ENCODE measurements around the gene LMCD1. TPM values are rescaled to one million over a fixed set of nuclear protein-coding genes. Genes with fewer than 3 reads are reported as not detected.

The LMCD1 gene
- total RNA-seq, 1 donor from 2014 or later: 35.0 TPM

GRCh38 chr3:8524656-8525399 is 23.2 kb downstream of the LMCD1 start:
- H3K27ac ChIP-seq (ENCODE audit: low read depth, low read length): peak overlapping the region; percentile 46

GRCh38 chr3:8525893-8526292 is 24.3 kb downstream of the LMCD1 start:
- Histone ChIP-seq H3K27me3 (ENCODE audit: control insufficient read depth in 3 of 3, insufficient read depth in 3 of 3, low read length in 3 of 3) (no peaks in the 10 kb centered on the region), H3K4me3 (ENCODE audit: low read length in 3 of 3) (no peak overlapping the region), H3K9me3 (ENCODE audit: control insufficient read depth in 3 of 3, low read length in 3 of 3) (no peaks in the 10 kb centered on the region), H3K27ac (ENCODE audit: low read depth, low read length) (peak overlapping the region; percentile 38), H3K4me1 (ENCODE audit: control insufficient read depth in 3 of 3, insufficient read depth in 3 of 3, low read length in 3 of 3) (peaks cover 65 to 77% (median 75%) of the 10 kb centered on the region in 3 donors), H3K36me3 (ENCODE audit: control insufficient read depth in 3 of 3, insufficient read depth in 3 of 3, low read length in 3 of 3) (peaks cover 15 to 33% (median 20%) of the 10 kb centered on the region in 3 donors), H3K9ac (ENCODE audit: low read depth in 1 of 3, low read length in 3 of 3) (no peak overlapping the region)

More at GRCh38 chr3:8524656-8525399, 23.2 kb downstream of the LMCD1 start:
- Histone ChIP-seq H3K4me1 (ENCODE audit: control insufficient read depth in 3 of 3, insufficient read depth in 3 of 3, low read length in 3 of 3) (peaks cover 62 to 77% (median 75%) of the 10 kb centered on the region in 3 donors), H3K36me3 (ENCODE audit: control insufficient read depth in 3 of 3, insufficient read depth in 3 of 3, low read length in 3 of 3) (peaks cover 15 to 25% (median 20%) of the 10 kb centered on the region in 3 donors), H3K9ac (ENCODE audit: low read depth in 1 of 3, low read length in 3 of 3) (no peak overlapping the region), H3K27me3 (ENCODE audit: control insufficient read depth in 3 of 3, insufficient read depth in 3 of 3, low read length in 3 of 3) (no peaks in the 10 kb centered on the region), H3K9me3 (ENCODE audit: control insufficient read depth in 3 of 3, low read length in 3 of 3) (no peaks in the 10 kb centered on the region), H3K4me3 (ENCODE audit: low read length in 3 of 3) (no peak overlapping the region)

GRCh38 chr3:8529181-8529637 is 27.6 kb downstream of the LMCD1 start:
- H3K4me1 ChIP-seq (ENCODE audit: control insufficient read depth in 3 of 3, insufficient read depth in 3 of 3, low read length in 3 of 3): peaks cover 73 to 80% (median 76%) of the 10 kb centered on the region in 3 donors
- peak overlapping the region in 1 of 3 donors; percentile 5 for H3K9ac ChIP-seq (ENCODE audit: low read depth in 1 of 3, low read length in 3 of 3)
- no peaks in the 10 kb centered on the region for H3K9me3 ChIP-seq (ENCODE audit: control insufficient read depth in 3 of 3, low read length in 3 of 3)

DNA sequence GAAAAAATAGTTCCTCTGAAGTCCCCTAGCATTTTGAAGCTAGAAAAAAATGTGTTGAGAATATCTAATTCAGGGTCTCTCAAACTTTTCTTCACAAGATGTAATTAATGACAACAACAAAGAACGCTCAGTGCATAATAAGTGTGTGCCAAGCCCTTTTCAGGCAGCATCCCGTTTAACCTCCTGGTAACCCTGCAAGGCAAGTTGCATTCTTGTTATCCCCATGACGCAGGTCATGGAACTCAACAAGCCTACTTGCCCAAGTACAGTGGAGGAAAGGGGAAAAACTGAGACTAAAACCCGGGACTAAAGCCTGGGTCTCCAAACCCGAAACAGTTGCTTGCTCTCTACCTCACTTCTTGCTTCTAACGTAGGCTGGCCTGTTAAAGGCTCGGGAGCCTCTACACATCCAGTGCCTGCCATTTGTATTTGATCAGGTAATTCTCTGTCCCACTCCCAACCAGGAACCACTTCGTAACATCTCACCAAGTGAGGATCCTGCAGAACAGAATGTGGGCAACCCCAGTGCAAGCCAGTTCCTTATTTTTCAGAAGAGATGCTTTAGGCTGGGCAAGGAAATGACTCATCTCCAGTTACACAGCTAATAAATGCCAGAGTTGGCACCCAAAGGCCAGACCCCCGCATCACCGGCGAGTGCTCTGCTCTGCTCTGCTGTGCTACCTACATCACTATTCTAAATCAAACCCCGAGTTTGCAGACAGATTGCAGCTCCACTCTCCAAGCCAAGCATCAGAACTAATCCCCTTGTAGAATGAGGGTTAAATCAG is 28.3 kb downstream of the LMCD1 start:
- H3K4me1 ChIP-seq (ENCODE audit: control insufficient read depth in 3 of 3, insufficient read depth in 3 of 3, low read length in 3 of 3): peaks cover 73 to 80% (median 79%) of the 10 kb centered on the region in 3 donors
- H3K27me3 ChIP-seq (ENCODE audit: control insufficient read depth in 3 of 3, insufficient read depth in 3 of 3, low read length in 3 of 3): no peaks in the 10 kb centered on the region
- peaks cover 19 to 32% (median 25%) of the 10 kb centered on the region in 3 donors for H3K36me3 ChIP-seq (ENCODE audit: control insufficient read depth in 3 of 3, insufficient read depth in 3 of 3, low read length in 3 of 3)
- H3K27ac ChIP-seq (ENCODE audit: low read depth, low read length): peak overlapping the region; percentile 70
- H3K9ac ChIP-seq (ENCODE audit: low read depth in 1 of 3, low read length in 3 of 3): peak overlapping the region in 2 of 3 donors; percentile 7 to 18
- no peaks in the 10 kb centered on the region for H3K9me3 ChIP-seq (ENCODE audit: control insufficient read depth in 3 of 3, low read length in 3 of 3)
- no peak overlapping the region for H3K4me3 ChIP-seq (ENCODE audit: low read length in 3 of 3)

More at GRCh38 chr3:8529181-8529637, 27.6 kb downstream of the LMCD1 start:
- Histone ChIP-seq H3K27me3 (ENCODE audit: control insufficient read depth in 3 of 3, insufficient read depth in 3 of 3, low read length in 3 of 3) (no peaks in the 10 kb centered on the region), H3K36me3 (ENCODE audit: control insufficient read depth in 3 of 3, insufficient read depth in 3 of 3, low read length in 3 of 3) (peaks cover 19 to 36% (median 24%) of the 10 kb centered on the region in 3 donors), H3K4me3 (ENCODE audit: low read length in 3 of 3) (no peak overlapping the region), H3K27ac (ENCODE audit: low read depth, low read length) (peak overlapping the region; percentile 70)

DNA sequence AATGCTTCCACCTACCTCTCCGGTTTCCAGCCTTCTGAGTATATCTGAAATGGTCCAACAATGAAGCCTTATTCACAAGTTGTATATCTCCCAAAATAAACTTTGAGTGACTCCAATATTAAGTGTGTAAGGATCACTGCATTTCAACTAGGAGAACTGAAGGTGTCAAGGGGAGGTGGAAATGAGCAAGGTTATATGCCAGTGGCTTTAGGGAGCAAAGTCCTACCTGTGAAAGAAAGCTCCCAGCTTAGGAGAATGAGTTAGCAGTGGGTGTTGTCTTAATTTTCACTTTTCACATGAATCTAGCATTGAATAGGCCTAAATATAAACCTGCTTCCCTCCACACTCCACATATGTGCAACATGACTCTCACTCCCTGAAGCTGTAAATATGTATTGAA is 29.0 kb downstream of the LMCD1 start:
- peaks cover 24 to 34% (median 28%) of the 10 kb centered on the region in 3 donors for H3K36me3 ChIP-seq (ENCODE audit: control insufficient read depth in 3 of 3, insufficient read depth in 3 of 3, low read length in 3 of 3)
- H3K27ac ChIP-seq (ENCODE audit: low read depth, low read length): peak overlapping the region; percentile 70
- peak overlapping the region in 1 of 3 donors; percentile 18 for H3K9ac ChIP-seq (ENCODE audit: low read depth in 1 of 3, low read length in 3 of 3)
- no peaks in the 10 kb centered on the region for H3K9me3 ChIP-seq (ENCODE audit: control insufficient read depth in 3 of 3, low read length in 3 of 3)
- no peak overlapping the region for H3K4me3 ChIP-seq (ENCODE audit: low read length in 3 of 3)
- H3K4me1 ChIP-seq (ENCODE audit: control insufficient read depth in 3 of 3, insufficient read depth in 3 of 3, low read length in 3 of 3): peaks cover 70 to 77% (median 76%) of the 10 kb centered on the region in 3 donors
- H3K27me3 ChIP-seq (ENCODE audit: control insufficient read depth in 3 of 3, insufficient read depth in 3 of 3, low read length in 3 of 3): no peaks in the 10 kb centered on the region

DNA sequence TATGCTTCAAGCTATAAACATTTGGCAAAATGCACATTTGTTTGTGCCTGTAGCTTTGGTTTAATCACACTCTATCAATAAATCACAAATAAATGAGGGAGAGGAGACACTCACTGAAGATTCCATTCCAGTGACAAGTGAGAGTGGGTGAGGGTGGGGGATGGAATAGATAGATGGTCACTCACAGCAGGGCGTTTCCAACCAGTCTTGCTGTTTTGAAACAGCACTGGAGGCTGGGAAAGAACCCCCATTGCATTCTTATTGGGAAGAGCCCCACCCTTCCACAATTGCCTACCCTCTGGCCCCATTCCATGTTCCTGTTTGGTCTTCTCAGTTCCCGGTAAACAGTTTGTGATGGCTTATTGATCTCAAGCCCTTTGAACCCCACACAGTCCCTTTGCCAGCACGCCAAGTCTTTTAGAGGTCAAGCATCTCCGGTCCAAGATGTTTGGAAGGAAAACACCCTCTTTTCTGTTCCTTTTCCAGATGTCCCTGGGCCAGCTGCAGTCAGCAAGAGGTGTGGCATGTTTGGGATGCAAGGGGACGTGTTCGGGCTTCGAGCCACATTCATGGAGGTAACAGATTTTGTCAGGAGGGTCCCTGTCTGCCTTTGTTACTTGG is 30.7 kb downstream of the LMCD1 start:
- Histone ChIP-seq H3K27ac (ENCODE audit: low read depth, low read length) (peak overlapping the region; percentile 50), H3K36me3 (ENCODE audit: control insufficient read depth in 3 of 3, insufficient read depth in 3 of 3, low read length in 3 of 3) (peaks cover 33 to 49% (median 43%) of the 10 kb centered on the region in 3 donors), H3K9ac (ENCODE audit: low read depth in 1 of 3, low read length in 3 of 3) (peak overlapping the region in 1 of 3 donors; percentile 46), H3K27me3 (ENCODE audit: control insufficient read depth in 3 of 3, insufficient read depth in 3 of 3, low read length in 3 of 3) (no peaks in the 10 kb centered on the region), H3K4me1 (ENCODE audit: control insufficient read depth in 3 of 3, insufficient read depth in 3 of 3, low read length in 3 of 3) (peaks cover 65 to 78% (median 75%) of the 10 kb centered on the region in 3 donors), H3K4me3 (ENCODE audit: low read length in 3 of 3) (no peak overlapping the region), H3K9me3 (ENCODE audit: control insufficient read depth in 3 of 3, low read length in 3 of 3) (no peaks in the 10 kb centered on the region)

- Histone ChIP-seq H3K27ac (ENCODE audit: low read depth, low read length) (no peak overlapping the region), H3K4me1 (ENCODE audit: control insufficient read depth in 3 of 3, insufficient read depth in 3 of 3, low read length in 3 of 3) (peaks cover 50 to 54% (median 51%) of the 10 kb centered on the region in 3 donors), H3K36me3 (ENCODE audit: control insufficient read depth in 3 of 3, insufficient read depth in 3 of 3, low read length in 3 of 3) (peaks cover 62 to 74% (median 70%) of the 10 kb centered on the region in 3 donors), H3K27me3 (ENCODE audit: control insufficient read depth in 3 of 3, insufficient read depth in 3 of 3, low read length in 3 of 3) (no peaks in the 10 kb centered on the region), H3K9me3 (ENCODE audit: control insufficient read depth in 3 of 3, low read length in 3 of 3) (no peaks in the 10 kb centered on the region), H3K4me3 (ENCODE audit: low read length in 3 of 3) (no peak overlapping the region), H3K9ac (ENCODE audit: low read depth in 1 of 3, low read length in 3 of 3) (no peak overlapping the region)
Observed at GRCh38 chr3:8536096-8537056, 34.8 kb downstream of the LMCD1 start.

DNA sequence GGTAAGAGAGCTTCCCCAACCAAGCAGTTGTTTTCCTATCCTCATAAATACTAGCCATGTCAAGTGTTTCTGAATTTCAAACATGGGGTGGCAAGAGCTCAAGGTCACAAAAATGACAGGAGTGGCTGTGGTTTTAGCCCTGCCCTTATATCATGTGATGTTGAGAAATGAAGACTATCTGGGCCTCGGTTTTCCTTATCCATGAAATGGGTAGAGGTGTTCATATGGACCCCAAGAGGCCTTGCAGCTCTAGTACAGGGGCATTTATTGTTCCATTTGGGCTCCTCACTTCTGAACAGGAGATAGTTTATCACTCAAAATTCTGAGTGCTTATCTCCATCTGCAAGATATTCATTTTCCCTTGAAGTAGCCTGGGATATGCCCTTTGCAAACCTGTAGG is 35.8 kb downstream of the LMCD1 start:
- Histone ChIP-seq H3K4me1 (ENCODE audit: control insufficient read depth in 3 of 3, insufficient read depth in 3 of 3, low read length in 3 of 3) (peaks cover 43 to 53% (median 48%) of the 10 kb centered on the region in 3 donors), H3K4me3 (ENCODE audit: low read length in 3 of 3) (no peak overlapping the region), H3K9ac (ENCODE audit: low read depth in 1 of 3, low read length in 3 of 3) (no peak overlapping the region), H3K27me3 (ENCODE audit: control insufficient read depth in 3 of 3, insufficient read depth in 3 of 3, low read length in 3 of 3) (no peaks in the 10 kb centered on the region), H3K27ac (ENCODE audit: low read depth, low read length) (no peak overlapping the region), H3K9me3 (ENCODE audit: control insufficient read depth in 3 of 3, low read length in 3 of 3) (no peaks in the 10 kb centered on the region), H3K36me3 (ENCODE audit: control insufficient read depth in 3 of 3, insufficient read depth in 3 of 3, low read length in 3 of 3) (peaks cover 67 to 83% (median 73%) of the 10 kb centered on the region in 3 donors)

DNA sequence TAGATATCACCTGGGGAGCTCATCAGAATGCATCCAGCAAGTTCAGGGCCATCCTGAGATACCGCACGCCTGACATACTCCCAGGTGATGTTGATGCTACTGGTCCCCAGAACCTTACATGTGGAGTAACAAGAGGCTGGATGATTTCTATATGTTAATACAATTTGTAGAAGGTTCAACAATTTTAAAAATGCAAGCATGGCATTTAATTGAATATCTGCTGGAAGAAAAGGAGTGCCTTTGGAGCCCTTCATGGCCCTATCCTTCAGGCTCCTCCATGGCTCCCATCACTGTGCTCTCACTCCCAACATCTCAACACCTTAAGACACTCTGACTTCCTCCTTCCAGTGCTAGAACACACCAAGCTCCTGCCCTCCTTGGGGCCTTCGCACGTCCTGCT is 36.6 kb downstream of the LMCD1 start:
- Histone ChIP-seq H3K9me3 (ENCODE audit: control insufficient read depth in 3 of 3, low read length in 3 of 3) (no peaks in the 10 kb centered on the region), H3K27me3 (ENCODE audit: control insufficient read depth in 3 of 3, insufficient read depth in 3 of 3, low read length in 3 of 3) (no peaks in the 10 kb centered on the region), H3K27ac (ENCODE audit: low read depth, low read length) (no peak overlapping the region), H3K4me1 (ENCODE audit: control insufficient read depth in 3 of 3, insufficient read depth in 3 of 3, low read length in 3 of 3) (peaks cover 42 to 52% (median 47%) of the 10 kb centered on the region in 3 donors), H3K36me3 (ENCODE audit: control insufficient read depth in 3 of 3, insufficient read depth in 3 of 3, low read length in 3 of 3) (peaks cover 70 to 83% (median 70%) of the 10 kb centered on the region in 3 donors), H3K4me3 (ENCODE audit: low read length in 3 of 3) (no peak overlapping the region), H3K9ac (ENCODE audit: low read depth in 1 of 3, low read length in 3 of 3) (no peak overlapping the region)
